Prostate gland (tissue), 2 donors: ENCODE measurements around the gene BCL2A1. TPM values are rescaled to one million over a fixed set of nuclear protein-coding genes. Genes with fewer than 3 reads are reported as not detected.
"Not testable (repeated sequence)": the region's sequence is repeated elsewhere in the genome, so short reads cannot be mapped to it uniquely, and the experiment has no call there.

Experiments
- DNase-seq: peaks from one replicate; pipeline ENCODE4 v3.0.0-alpha.2; 2019; ENCODE audit warnings: low spot score
- H3K27ac ChIP-seq, 2 donors: fragments of 200-600 bp; sonication (generic); 2 replicates each; pipeline ENCODE4 v1.5.1; 2017 to 2019
- H3K27me3 ChIP-seq: fragments of 200-600 bp; sonication (generic); replicated peaks from 2 replicates; pipeline ENCODE4 v1.5.1; 2019; ENCODE audit not compliant: insufficient read depth
- H3K36me3 ChIP-seq, 2 donors: fragments of 200-600 bp; sonication (generic); 1 replicate in 1 of 2; 2 replicates in 1 of 2; pipeline versions ENCODE4 v1.5.1 to v1.8.1; 2017 to 2019
- H3K4me1 ChIP-seq: fragments of 200-600 bp; sonication (generic); replicated peaks from 2 replicates; pipeline ENCODE4 v1.5.1; 2019
- H3K4me3 ChIP-seq, 2 donors: fragments of 200-600 bp; sonication (generic); 2 replicates each; pipeline ENCODE4 v1.5.1; 2017 to 2019
- H3K9me3 ChIP-seq: fragments of 200-600 bp; sonication (generic); 2 replicates; pipeline ENCODE4 v1.5.1; 2017
- POLR2A ChIP-seq: fragments of 450-650 bp; IDR thresholded peaks from one replicate; pipeline ENCODE4 v1.6.1; 2016; ENCODE audit warnings: antibody characterized with exemption, mild to moderate bottlenecking
- POLR2AphosphoS5 ChIP-seq: sonication (generic); formaldehyde crosslinking; IDR thresholded peaks from one replicate; pipeline ENCODE4 v1.6.1; 2017; ENCODE audit warnings: antibody characterized with exemption
- WGBS: methylation state at CpG from one replicate; pipeline ENCODE4 v1.1.5; 2018; 5-methylcytosine and 5-hydroxymethylcytosine counted together
- intact Hi-C: fragments of 100-400 bp; cut with DNase I; formaldehyde crosslinking; loops from one replicate; pipeline ENCODE4 v1.14.2; 2022
- total RNA-seq, 2 donors: library from RNA; depleted of rRNA; stranded (reverse); fragments of >200 nt; gene quantifications; one replicate each; pipeline ENCODE4 v1.1.0, GENCODE V29; 2016
- TF ChIP-seq, protein P1 (sequence below), 4 experiments: fragments of 200-600 bp in 2 of 4; fragments of 450-650 bp in 2 of 4; sonication (generic) in 2 of 4; IDR thresholded peaks; 1 replicate in 3 of 4; 2 replicates in 1 of 4; pipeline ENCODE4 v1.5.1; 2016 to 2019; ENCODE audit warnings: antibody characterized with exemption in 4 of 4, mild to moderate bottlenecking in 2 of 4, moderate library complexity in 2 of 4

BCL2A1 gene
- total RNA-seq, 2 donors from 2014 or later = 0.57 to 2.7 TPM

DNA sequence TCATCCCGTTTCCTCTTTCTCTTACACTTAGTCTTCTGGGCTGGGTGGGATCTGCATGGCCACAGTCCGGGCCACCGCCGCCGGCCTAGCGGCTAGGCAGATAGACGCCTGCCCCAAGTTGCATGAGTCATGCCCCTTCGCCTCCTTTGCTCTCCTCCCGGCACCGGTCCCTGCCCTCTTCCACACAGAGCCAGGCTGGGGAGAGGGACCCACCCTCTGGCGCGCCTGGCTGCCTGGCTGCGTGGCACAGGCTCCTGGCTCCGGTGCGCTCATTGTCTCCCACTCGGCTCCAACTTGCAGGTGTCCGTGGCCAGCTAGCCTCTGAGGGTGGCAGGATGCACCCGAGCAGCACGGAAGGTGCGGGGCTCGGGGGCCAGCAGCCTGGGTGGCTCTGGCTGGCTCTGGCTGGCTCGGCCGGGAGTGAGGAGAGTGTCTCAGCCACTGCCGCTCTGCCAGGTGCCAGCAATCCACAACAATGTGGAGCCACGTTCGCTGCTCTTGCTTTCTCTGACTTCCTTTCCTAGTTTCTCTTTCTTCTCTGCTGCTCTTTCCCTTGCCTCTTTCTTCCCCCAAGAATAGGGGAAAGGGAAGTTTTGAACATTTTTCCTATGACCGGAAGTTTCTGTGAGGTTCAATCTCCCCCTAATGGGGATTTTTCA is 51.8 kb downstream of the BCL2A1 start:
- no peaks in the 10 kb centered on the region for H3K27me3 ChIP-seq
- no peak overlapping the region for H3K27ac ChIP-seq
- no peaks in the 10 kb centered on the region for H3K4me1 ChIP-seq
- H3K9me3 ChIP-seq = no peaks in the 10 kb centered on the region
- TF ChIP-seq POLR2A (no peak), POLR2AphosphoS5 (no peak)
- TF ChIP-seq, protein P1, sequence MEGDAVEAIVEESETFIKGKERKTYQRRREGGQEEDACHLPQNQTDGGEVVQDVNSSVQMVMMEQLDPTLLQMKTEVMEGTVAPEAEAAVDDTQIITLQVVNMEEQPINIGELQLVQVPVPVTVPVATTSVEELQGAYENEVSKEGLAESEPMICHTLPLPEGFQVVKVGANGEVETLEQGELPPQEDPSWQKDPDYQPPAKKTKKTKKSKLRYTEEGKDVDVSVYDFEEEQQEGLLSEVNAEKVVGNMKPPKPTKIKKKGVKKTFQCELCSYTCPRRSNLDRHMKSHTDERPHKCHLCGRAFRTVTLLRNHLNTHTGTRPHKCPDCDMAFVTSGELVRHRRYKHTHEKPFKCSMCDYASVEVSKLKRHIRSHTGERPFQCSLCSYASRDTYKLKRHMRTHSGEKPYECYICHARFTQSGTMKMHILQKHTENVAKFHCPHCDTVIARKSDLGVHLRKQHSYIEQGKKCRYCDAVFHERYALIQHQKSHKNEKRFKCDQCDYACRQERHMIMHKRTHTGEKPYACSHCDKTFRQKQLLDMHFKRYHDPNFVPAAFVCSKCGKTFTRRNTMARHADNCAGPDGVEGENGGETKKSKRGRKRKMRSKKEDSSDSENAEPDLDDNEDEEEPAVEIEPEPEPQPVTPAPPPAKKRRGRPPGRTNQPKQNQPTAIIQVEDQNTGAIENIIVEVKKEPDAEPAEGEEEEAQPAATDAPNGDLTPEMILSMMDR (IDR thresholded peaks at IDR 0.05) = no peak
- no peak overlapping the region for H3K4me3 ChIP-seq
- peaks cover 0 to 5% of the 10 kb centered on the region in 2 donors for H3K36me3 ChIP-seq
- no peak for DNase-seq
- 94% methylated on average over 26 of the region's 27 CpGs for WGBS
- intact Hi-C loops = no loop called here

DNA sequence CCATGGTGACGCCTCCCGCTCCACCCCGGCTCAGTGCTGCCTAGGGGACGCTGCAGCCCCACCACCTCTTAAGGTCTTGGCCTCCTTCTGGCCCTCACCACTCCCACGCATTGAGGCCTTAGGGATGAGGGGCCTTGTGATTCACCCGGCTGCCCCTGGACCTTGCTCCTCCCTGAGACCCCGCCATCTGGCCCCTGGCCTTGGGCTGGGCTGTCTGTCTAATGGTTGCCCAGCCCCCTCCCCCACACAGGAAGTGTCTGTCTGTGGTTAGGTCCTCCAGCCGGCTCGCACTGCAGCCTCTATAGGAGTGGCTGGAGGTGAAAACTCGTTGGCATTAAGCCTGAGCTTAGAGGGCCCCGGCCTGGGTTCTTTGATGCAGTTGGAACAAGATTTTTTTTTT is 52.7 kb downstream of the BCL2A1 start:
- no peaks in the 10 kb centered on the region for H3K9me3 ChIP-seq
- no peak overlapping the region for H3K4me3 ChIP-seq
- no peaks in the 10 kb centered on the region for H3K27me3 ChIP-seq
- WGBS = 93% methylated on average over 11 of the region's 11 CpGs
- intact Hi-C loops = no loop called here
- no peak overlapping the region for H3K27ac ChIP-seq
- no peaks in the 10 kb centered on the region for H3K4me1 ChIP-seq
- H3K36me3 ChIP-seq = peaks cover 0 to 5% of the 10 kb centered on the region in 2 donors
- no peak for TF ChIP-seq POLR2A
- TF ChIP-seq, protein P1 (IDR thresholded peaks at IDR 0.05) = no peak
- TF ChIP-seq POLR2AphosphoS5 = no peak
- no peak for DNase-seq

DNA sequence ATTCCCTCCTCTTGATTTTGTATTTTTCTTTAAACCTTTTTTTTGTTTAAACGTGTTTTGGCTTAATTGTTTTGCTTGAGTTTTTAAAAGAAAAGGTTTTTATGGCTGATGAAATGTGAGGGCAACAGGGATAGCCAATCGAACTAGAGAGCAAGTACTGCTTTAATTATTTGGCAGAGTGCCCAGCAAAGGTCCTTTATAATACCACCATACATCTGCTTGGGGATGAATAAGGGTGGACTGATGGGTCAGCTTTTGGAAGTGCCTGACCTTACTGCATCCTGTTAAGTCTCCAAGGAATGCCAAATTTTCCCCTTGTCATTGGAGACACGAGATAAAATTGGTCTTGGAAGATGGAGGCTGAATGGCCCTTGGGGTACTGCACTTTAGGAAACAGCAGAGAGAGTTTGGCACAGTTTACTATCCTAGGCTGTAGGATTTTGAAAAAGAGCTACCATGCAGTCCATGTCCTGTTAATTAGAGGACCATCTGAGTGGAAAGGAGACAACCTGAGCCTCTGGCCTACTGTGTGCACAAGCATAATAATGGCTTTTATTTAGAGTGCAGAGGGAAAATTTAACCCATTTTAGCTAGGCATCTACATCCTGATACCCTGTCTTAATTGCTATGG is 54.4 kb downstream of the BCL2A1 start:
- H3K4me1 ChIP-seq = no peaks in the 10 kb centered on the region
- DNase-seq = no peak
- TF ChIP-seq POLR2AphosphoS5 (no peak), POLR2A (no peak)
- TF ChIP-seq, protein P1 (IDR thresholded peaks at IDR 0.05) = no peak
- H3K9me3 ChIP-seq = no peaks in the 10 kb centered on the region
- intact Hi-C loops = no loop called here
- no peak overlapping the region for H3K4me3 ChIP-seq
- no peaks in the 10 kb centered on the region for H3K27me3 ChIP-seq
- H3K36me3 ChIP-seq = peaks cover 0 to 5% of the 10 kb centered on the region in 2 donors
- 64% methylated on average over 3 of the region's 3 CpGs for WGBS
- no peak overlapping the region for H3K27ac ChIP-seq

DNA sequence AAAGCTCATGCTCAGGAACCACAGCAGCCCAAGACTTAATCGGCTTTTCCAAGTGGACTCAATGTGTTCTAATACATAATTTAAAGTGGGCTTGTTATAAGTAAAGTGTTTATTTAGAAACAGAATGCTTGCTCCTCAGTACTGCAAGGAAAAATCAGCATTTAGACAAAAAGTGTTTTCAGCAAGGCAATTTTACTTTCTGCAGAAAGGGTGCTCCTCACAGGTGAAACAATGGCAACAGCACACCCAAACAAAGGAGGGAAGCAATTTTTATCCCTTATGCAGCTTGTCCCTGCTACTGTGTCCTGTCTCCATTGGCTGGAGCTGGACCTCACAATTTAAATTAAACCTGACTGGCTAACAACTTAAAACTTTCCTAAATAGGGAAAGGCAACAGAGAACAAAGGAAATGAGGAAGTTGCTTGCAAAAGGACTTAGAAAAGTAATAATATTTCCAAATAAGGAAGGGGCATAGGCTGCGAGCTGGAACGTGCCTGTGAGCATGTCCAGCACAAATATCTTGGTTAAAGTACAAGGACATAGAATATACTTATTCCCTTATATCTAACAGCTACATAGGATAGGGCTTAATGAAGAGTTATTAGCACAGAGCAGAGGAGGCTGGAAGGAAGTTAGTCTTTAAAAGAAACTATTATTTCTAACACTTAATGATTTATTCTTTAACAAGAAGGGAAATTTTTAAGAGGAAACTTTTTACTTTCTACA is 55.1 kb downstream of the BCL2A1 start:
- H3K4me1 ChIP-seq, H3K9me3 ChIP-seq, H3K27me3 ChIP-seq, DNase-seq, intact Hi-C loops, H3K4me3 ChIP-seq, H3K36me3 ChIP-seq, H3K27ac ChIP-seq: not testable (repeated sequence)
- whole genome bisulfite sequencing = 92% methylated on average over 3 of the region's 3 CpGs

DNA sequence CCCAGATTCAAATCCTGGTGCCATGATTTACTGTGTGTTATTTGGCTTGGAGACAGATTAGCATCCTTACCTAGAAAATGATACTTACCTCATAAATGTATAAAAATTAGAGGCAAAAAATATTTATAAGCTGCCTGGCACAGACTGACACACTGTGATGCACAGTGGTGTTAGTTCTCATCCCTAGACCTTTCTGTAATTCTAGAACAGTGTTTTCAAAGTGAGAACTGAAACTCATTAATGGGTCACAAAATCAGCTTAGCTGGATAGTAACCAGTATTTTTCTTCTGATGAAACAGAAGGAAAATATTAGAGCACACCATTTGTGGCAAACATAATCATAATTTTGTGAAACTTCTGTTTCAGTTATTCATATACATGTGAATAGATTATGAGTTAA is 56.3 kb downstream of the BCL2A1 start:
- DNase-seq = no peak
- H3K27ac ChIP-seq = no peak overlapping the region
- intact Hi-C loops = no loop called here
- no peaks in the 10 kb centered on the region for H3K9me3 ChIP-seq
- no peaks in the 10 kb centered on the region for H3K36me3 ChIP-seq
- no peaks in the 10 kb centered on the region for H3K4me1 ChIP-seq
- H3K4me3 ChIP-seq = no peak overlapping the region
- no peak for TF ChIP-seq POLR2A
- TF ChIP-seq, protein P1 (IDR thresholded peaks at IDR 0.05) = no peak
- TF ChIP-seq POLR2AphosphoS5 = no peak
- H3K27me3 ChIP-seq = no peaks in the 10 kb centered on the region

Other genes with a start within 250 kb of the BCL2A1 start
- gene MTHFS, start 74.2 kb downstream of the BCL2A1 start, total RNA-seq = 10 to 100 TPM; 28.7 to 55.1 TPM
- gene ZFAND6, start 88.5 kb upstream of the BCL2A1 start, total RNA-seq = 100 to 1,000 TPM; 103 to 167 TPM
- gene FAH, start 181.8 kb upstream of the BCL2A1 start, total RNA-seq = 10 to 100 TPM; 26.7 to 51.4 TPM